Stimulated activated CD4-positive, alpha-beta T cell treated with anti-CD3 and anti-CD28 coated beads, TNF-alpha, amount 100 ng/mL, for 24 hours (primary cell): ENCODE results near the gene LAMC2.

Experiments
- DNase-seq, 3 experiments: peaks; one replicate each; pipeline ENCODE4 v3.0.0-alpha.2; 2020; ENCODE audit warnings: low read depth in 3 of 3

Gene LAMC2

DNA sequence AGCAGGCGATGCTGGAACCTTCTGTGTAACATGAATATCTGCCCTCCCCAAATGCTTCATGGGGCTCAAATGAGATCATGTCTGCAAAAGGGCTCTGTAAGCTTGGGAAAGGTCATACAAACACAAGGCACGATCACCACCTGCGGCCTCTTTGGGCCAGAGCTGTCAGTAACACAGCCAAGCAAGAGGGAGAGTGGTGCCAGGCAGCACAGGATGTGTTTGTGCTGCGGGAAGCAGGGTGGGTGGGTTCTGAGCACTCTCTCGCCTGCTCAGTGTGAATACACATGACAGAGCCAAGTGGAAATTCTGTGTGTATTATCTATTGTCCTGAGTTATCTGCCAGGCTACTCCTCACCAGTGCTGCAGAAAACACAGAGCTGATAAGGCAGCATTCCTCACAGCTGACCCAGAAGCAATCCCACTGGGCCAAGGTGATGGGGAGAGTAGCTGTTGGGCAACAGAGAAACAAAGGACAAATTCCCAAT lies 101.2 kb downstream of the LAMC2 start:
- DNase-seq: no peak

DNA sequence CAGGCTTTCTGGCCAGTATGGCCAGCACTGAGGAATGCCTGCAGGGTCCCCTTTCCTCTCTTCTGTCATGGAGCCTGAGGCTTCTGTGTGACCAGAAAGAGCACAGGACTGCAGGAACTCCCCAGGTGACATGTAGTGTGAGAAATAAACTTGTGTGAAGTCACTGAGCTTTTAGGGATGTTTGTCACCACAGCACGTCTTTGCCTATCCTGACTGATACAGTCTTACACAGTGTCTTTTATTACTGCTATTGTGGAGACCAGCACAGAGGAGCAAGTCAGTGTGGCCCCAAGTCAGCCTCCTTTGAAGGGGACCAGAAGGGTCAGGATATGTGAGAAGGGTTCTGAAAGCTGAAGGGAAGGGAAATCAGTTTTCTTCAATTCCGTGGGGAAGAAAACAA lies 102.5 kb downstream of the LAMC2 start:
- DNase-seq: no peak

DNA sequence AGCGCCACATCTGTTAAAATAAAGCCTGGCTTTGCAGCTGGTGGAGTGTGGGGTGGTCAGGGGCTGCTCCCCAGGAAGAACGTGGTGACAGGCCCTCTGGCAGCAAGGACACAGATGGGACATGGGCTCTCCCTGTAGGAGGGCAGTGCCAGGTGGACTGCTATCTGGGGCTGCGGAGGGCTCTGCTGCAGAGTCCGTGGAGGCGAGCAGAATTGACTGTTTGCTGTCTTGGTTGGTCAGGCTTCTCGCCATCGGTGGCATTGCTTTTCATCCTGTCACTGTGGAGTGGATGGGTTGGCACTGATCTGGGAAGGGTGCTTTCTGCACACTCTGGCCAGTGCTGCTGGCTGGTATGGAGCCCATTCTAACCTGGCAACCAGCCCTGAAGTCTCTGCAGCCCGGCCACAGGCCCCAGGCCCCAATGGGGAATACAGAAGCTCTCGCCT lies 103.0 kb downstream of the LAMC2 start:
- DNase-seq: no peak

- no peak for DNase-seq
Observed at GRCh38 chr1:183290628-183291027, 104.6 kb downstream of the LAMC2 start.

GRCh38 chr1:183291216-183291762 lies 105.2 kb downstream of the LAMC2 start:
- DNase-seq: no peak

GRCh38 chr1:183291802-183292514 lies 105.9 kb downstream of the LAMC2 start:
- no peak for DNase-seq

DNA sequence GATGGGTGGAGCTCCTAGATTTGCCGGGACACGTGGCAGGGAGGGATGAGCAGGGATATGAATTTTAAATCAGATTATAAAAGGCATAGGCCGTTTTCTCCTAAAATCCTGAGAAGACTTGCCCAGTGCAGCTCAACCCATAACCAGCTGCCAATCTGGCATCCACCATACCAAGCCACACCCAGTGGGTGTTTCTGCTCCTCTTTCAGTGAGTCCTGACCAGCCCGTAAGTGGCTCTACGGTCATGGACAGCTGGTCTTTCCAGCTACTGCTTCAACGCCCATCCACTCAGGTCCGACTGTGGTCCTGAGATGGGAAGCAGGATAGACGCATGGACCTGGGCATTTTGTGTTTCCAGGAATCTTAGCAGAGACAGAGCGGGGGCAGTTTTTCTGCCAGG lies 107.2 kb downstream of the LAMC2 start:
- no peak for DNase-seq

DNA sequence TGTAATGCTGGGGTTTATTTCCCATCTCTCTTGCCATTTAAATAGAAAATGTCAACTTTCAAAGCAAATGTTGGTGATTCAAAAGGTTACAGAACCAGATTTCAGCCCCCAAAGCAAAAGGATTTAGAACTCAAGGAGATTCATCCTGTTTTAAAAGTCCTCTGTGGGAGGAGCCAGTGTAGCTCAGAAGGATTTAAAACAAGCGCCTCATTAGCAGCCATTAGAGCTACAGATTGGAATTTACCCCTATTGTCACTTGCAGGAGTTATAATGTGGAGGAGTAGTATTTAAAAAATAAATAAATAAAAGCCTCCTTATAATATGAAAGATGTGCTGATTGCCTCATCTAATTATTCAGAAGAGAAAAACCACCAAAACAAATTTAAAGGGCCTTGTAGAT lies 107.8 kb downstream of the LAMC2 start:
- no peak for DNase-seq
